Stomach smooth muscle (tissue), 2 donors: ENCODE measurements around the gene GATAD2A.
A peak's percentile ranks its signal among the peaks of the same experiment; 100 is the strongest.

Experiments
- H3K27ac ChIP-seq: one replicate; pipeline ENCODE4 v1.7.0; 2013; ENCODE audit warnings: mild to moderate bottlenecking, low read length, inconsistent platforms
- H3K27me3 ChIP-seq, 2 donors: one replicate each; pipeline ENCODE4 v1.7.0; 2013; ENCODE audit warnings: low read length in 2 of 2; ENCODE audit not compliant: insufficient read depth in 2 of 2, control insufficient read depth in 1 of 2
- H3K36me3 ChIP-seq, 2 donors: one replicate each; pipeline ENCODE4 v1.7.0; 2013; ENCODE audit warnings: low read length in 2 of 2; ENCODE audit not compliant: control insufficient read depth in 2 of 2, insufficient read depth in 2 of 2
- H3K4me1 ChIP-seq: one replicate; pipeline ENCODE4 v1.7.0; 2013; ENCODE audit warnings: low read length; ENCODE audit not compliant: control insufficient read depth, insufficient read depth
- H3K4me3 ChIP-seq, 2 donors: one replicate each; pipeline ENCODE4 v1.7.0; 2013; ENCODE audit warnings: low read length in 2 of 2
- H3K9ac ChIP-seq, 2 donors: one replicate each; pipeline ENCODE4 v1.7.0; 2013; ENCODE audit warnings: low read length in 2 of 2, mild to moderate bottlenecking in 1 of 2
- H3K9me3 ChIP-seq, 2 donors: one replicate each; pipeline ENCODE4 v1.7.0; 2013; ENCODE audit warnings: low read length in 2 of 2; ENCODE audit not compliant: control insufficient read depth in 2 of 2
- donor health status: healthy.
- donor health status: Pancreatic carcinoma.

GATAD2A gene

GRCh38 chr19:19506592-19506991 lies 101.1 kb downstream of the GATAD2A start:
- peaks cover 15 to 28% of the 10 kb centered on the region in 2 donors for H3K36me3 ChIP-seq
- H3K4me3 ChIP-seq = no peak overlapping the region
- H3K9me3 ChIP-seq = no peaks in the 10 kb centered on the region
- H3K4me1 ChIP-seq = peaks cover 8% of the 10 kb centered on the region
- no peak overlapping the region for H3K9ac ChIP-seq
- H3K27me3 ChIP-seq = no peaks in the 10 kb centered on the region
- no peak overlapping the region for H3K27ac ChIP-seq

GRCh38 chr19:19507354-19507753 lies 101.9 kb downstream of the GATAD2A start:
- Histone ChIP-seq H3K4me3 (no peak overlapping the region), H3K27ac (no peak overlapping the region), H3K36me3 (peaks cover 11 to 21% of the 10 kb centered on the region in 2 donors), H3K9me3 (no peaks in the 10 kb centered on the region), H3K4me1 (peaks cover 8% of the 10 kb centered on the region), H3K9ac (no peak overlapping the region), H3K27me3 (no peaks in the 10 kb centered on the region)

- Histone ChIP-seq H3K9me3 (no peaks in the 10 kb centered on the region), H3K4me3 (no peak overlapping the region), H3K27ac (no peak overlapping the region), H3K9ac (no peak overlapping the region), H3K27me3 (no peaks in the 10 kb centered on the region), H3K36me3 (peaks cover 8 to 15% of the 10 kb centered on the region in 2 donors), H3K4me1 (peaks cover 5% of the 10 kb centered on the region)
Measured at GRCh38 chr19:19508217-19508616, 102.7 kb downstream of the GATAD2A start.

GRCh38 chr19:19510432-19510831 lies 105.0 kb downstream of the GATAD2A start:
- Histone ChIP-seq H3K9me3 (no peaks in the 10 kb centered on the region), H3K27me3 (no peaks in the 10 kb centered on the region), H3K4me1 (peaks cover 7% of the 10 kb centered on the region), H3K4me3 (no peak overlapping the region), H3K27ac (no peak overlapping the region), H3K36me3 (peaks cover 5% of the 10 kb centered on the region in 2 donors), H3K9ac (no peak overlapping the region)

GRCh38 chr19:19513682-19514081 lies 108.2 kb downstream of the GATAD2A start:
- Histone ChIP-seq H3K27me3 (no peaks in the 10 kb centered on the region), H3K27ac (no peak overlapping the region), H3K9ac (peak overlapping the region; percentile 42 to 65), H3K36me3 (no peaks in the 10 kb centered on the region), H3K4me1 (peaks cover 24% of the 10 kb centered on the region), H3K9me3 (no peaks in the 10 kb centered on the region), H3K4me3 (peak overlapping the region; percentile 67 to 68)

GRCh38 chr19:19514215-19514657 lies 108.8 kb downstream of the GATAD2A start:
- H3K27ac ChIP-seq = no peak overlapping the region

GRCh38 chr19:19514881-19515641 lies 109.6 kb downstream of the GATAD2A start, which contains the start of gene TSSK6:
TSS of gene TSSK6 (minus strand) at chr19:19515548. CDS start at chr19:19515427, 121 bp downstream.
- H3K27ac ChIP-seq = peak within 1 kb of the TSS; percentile 76
- H3K9ac ChIP-seq = peak within 1 kb of the TSS; percentile 90 to 94
- no peaks in the 10 kb centered on the region for H3K27me3 ChIP-seq
- peaks cover 0 to 5% of the 10 kb centered on the region in 2 donors for H3K36me3 ChIP-seq
- H3K4me1 ChIP-seq = peaks cover 33% of the 10 kb centered on the region
- H3K4me3 ChIP-seq = peak within 1 kb of the TSS; percentile 90 to 92
- no peaks in the 10 kb centered on the region for H3K9me3 ChIP-seq

More at GRCh38 chr19:19514215-19514657, 108.8 kb downstream of the GATAD2A start:
- H3K9me3 ChIP-seq = no peaks in the 10 kb centered on the region
- H3K9ac ChIP-seq = peak overlapping the region; percentile 42 to 65
- H3K4me1 ChIP-seq = peaks cover 27% of the 10 kb centered on the region
- H3K27me3 ChIP-seq = no peaks in the 10 kb centered on the region
- peak overlapping the region; percentile 67 to 68 for H3K4me3 ChIP-seq
- H3K36me3 ChIP-seq = peaks cover 0 to under 1% of the 10 kb centered on the region in 2 donors

GRCh38 chr19:19515642-19516519 lies 110.4 kb downstream of the GATAD2A start, which contains the start of gene NDUFA13:
TSS of gene NDUFA13 (plus strand) at chr19:19516225. CDS start at chr19:19516239, 14 bp downstream.
- peaks cover 34% of the 10 kb centered on the region for H3K4me1 ChIP-seq
- H3K9me3 ChIP-seq = no peaks in the 10 kb centered on the region
- H3K9ac ChIP-seq = peak within 1 kb of the TSS; percentile 90 to 94
- H3K27me3 ChIP-seq = no peaks in the 10 kb centered on the region
- peak within 1 kb of the TSS; percentile 90 to 92 for H3K4me3 ChIP-seq
- peak within 1 kb of the TSS; percentile 76 for H3K27ac ChIP-seq
- peaks cover 4 to 10% of the 10 kb centered on the region in 2 donors for H3K36me3 ChIP-seq

- H3K4me3 ChIP-seq = peak overlapping the region; percentile 90 to 92
Measured at GRCh38 chr19:19517235-19517619, 111.8 kb downstream of the GATAD2A start.

GRCh38 chr19:19520989-19521388 lies 115.5 kb downstream of the GATAD2A start:
- Histone ChIP-seq H3K36me3 (peaks cover 10 to 15% of the 10 kb centered on the region in 2 donors), H3K4me1 (peaks cover 24% of the 10 kb centered on the region), H3K27ac (no peak overlapping the region), H3K27me3 (no peaks in the 10 kb centered on the region), H3K9me3 (no peaks in the 10 kb centered on the region), H3K9ac (no peak overlapping the region), H3K4me3 (no peak overlapping the region)

More at GRCh38 chr19:19517235-19517619, 111.8 kb downstream of the GATAD2A start:
- Histone ChIP-seq H3K9ac (no peak overlapping the region), H3K4me1 (peaks cover 34% of the 10 kb centered on the region), H3K27ac (no peak overlapping the region), H3K27me3 (no peaks in the 10 kb centered on the region), H3K9me3 (no peaks in the 10 kb centered on the region), H3K36me3 (peaks cover 6 to 10% of the 10 kb centered on the region in 2 donors)
